GM06990 (cell line): ENCODE measurements around the gene SLN.

Source experiments
- DNase-seq: peaks from one replicate; pipeline ENCODE4 v3.0.0-alpha.2; 2011; ENCODE audit not compliant: insufficient read length; ENCODE audit errors: extremely low read depth
- H3K27me3 ChIP-seq: replicated peaks from 2 replicates; pipeline ENCODE4 v1.6.0; 2011; ENCODE audit warnings: low read length; ENCODE audit not compliant: control insufficient read depth, insufficient read depth
- H3K36me3 ChIP-seq: 2 replicates; pipeline ENCODE4 v1.5.1; 2011; ENCODE audit warnings: low read length; ENCODE audit not compliant: control insufficient read depth, insufficient read depth
- H3K4me3 ChIP-seq: replicated peaks from 2 replicates; pipeline ENCODE4 v1.5.1; 2011; ENCODE audit warnings: low read depth, mild to moderate bottlenecking, control low read depth, low read length
- TF ChIP-seq, protein P1 (sequence below): IDR thresholded peaks from 2 replicates; pipeline ENCODE4 v1.5.1; 2011; ENCODE audit warnings: low read length, control low read depth, mild to moderate bottlenecking, inconsistent platforms; ENCODE audit not compliant: insufficient read depth, poor library complexity, severe bottlenecking

Gene SLN

GRCh38 chr11:107707215-107707671 is 4.6 kb downstream of the SLN start:
- no peak overlapping the region for H3K4me3 ChIP-seq

DNA sequence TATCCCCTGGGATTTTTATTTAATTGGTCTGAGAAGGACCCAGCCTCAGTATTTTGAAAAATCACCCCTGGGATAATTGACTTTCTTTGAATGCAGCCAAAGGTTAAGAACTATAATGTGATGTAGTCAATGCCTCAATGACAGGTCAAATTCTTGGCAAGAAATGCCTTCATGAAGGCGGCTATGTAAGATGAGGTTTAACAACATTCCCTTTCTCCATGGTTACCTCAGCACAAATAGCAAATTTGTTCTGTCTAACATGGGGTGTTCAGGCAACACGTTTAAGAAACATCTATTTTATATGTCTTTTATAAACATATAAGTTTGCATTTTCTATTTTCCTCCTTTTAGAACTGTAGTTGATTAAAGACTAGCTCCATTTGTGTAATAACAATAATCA is 5.3 kb downstream of the SLN start:
- TF ChIP-seq, protein P1, sequence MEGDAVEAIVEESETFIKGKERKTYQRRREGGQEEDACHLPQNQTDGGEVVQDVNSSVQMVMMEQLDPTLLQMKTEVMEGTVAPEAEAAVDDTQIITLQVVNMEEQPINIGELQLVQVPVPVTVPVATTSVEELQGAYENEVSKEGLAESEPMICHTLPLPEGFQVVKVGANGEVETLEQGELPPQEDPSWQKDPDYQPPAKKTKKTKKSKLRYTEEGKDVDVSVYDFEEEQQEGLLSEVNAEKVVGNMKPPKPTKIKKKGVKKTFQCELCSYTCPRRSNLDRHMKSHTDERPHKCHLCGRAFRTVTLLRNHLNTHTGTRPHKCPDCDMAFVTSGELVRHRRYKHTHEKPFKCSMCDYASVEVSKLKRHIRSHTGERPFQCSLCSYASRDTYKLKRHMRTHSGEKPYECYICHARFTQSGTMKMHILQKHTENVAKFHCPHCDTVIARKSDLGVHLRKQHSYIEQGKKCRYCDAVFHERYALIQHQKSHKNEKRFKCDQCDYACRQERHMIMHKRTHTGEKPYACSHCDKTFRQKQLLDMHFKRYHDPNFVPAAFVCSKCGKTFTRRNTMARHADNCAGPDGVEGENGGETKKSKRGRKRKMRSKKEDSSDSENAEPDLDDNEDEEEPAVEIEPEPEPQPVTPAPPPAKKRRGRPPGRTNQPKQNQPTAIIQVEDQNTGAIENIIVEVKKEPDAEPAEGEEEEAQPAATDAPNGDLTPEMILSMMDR, result no peak
- Histone ChIP-seq H3K27me3 (no peaks in the 10 kb centered on the region), H3K4me3 (no peak overlapping the region), H3K36me3 (no peaks in the 10 kb centered on the region)
- no peak for DNase-seq

More at GRCh38 chr11:107707215-107707671, 4.6 kb downstream of the SLN start:
- H3K27me3 ChIP-seq, result peaks cover 2% of the 10 kb centered on the region
- no peak for DNase-seq
- H3K36me3 ChIP-seq, result no peaks in the 10 kb centered on the region
- TF ChIP-seq, protein P1, result no peak

GRCh38 chr11:107705027-107705426 is 6.8 kb downstream of the SLN start:
- H3K36me3 ChIP-seq, result no peaks in the 10 kb centered on the region
- H3K4me3 ChIP-seq, result no peak overlapping the region
- no peaks in the 10 kb centered on the region for H3K27me3 ChIP-seq
- TF ChIP-seq, protein P1, result no peak
- no peak for DNase-seq

GRCh38 chr11:107704451-107704850 is 7.4 kb downstream of the SLN start:
- H3K36me3 ChIP-seq, result no peaks in the 10 kb centered on the region
- DNase-seq, result no peak
- TF ChIP-seq, protein P1, result no peak

DNA sequence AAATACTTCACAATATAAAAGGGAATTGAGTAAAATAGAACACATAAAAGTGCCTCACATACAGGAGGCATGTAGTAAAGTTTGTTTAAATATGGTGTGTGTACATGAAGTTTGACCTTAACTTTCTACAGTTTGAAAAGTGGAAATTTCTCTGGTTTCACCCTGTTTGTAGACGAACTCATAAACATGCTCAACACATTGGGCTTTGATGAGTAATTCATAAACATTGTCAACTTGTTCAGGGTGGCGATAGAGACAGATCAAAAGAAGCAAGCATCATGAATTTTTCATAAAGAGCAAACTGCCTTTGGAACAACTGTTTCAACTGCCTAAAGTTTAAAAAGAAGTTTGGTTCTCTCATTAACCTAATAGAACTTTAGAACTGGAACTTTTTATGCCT is 9.1 kb downstream of the SLN start:
- H3K4me3 ChIP-seq, result no peak overlapping the region
- no peaks in the 10 kb centered on the region for H3K36me3 ChIP-seq
- TF ChIP-seq, protein P1, result no peak
- no peak for DNase-seq
- H3K27me3 ChIP-seq, result peaks cover 1% of the 10 kb centered on the region; the same call in 1 of the 2 replicates

More at GRCh38 chr11:107704451-107704850, 7.4 kb downstream of the SLN start:
- Histone ChIP-seq H3K27me3 (peaks cover 1% of the 10 kb centered on the region; the same call in 1 of the 2 replicates), H3K4me3 (no peak overlapping the region)
